Measurements from ENCODE around the gene CDHR3. TPM values are rescaled to one million over a fixed set of nuclear protein-coding genes. Genes with fewer than 3 reads are reported as not detected.

Gene CDHR3
- total and polyA plus RNA-seq, 2 of the 8 experiments (the other 6 are each of a cell fraction or from before 2014, with no cell fraction given): 6.4 to 6.8 TPM

- Histone ChIP-seq H3K23ac (ENCODE audit: insufficient read length) (no peak overlapping the region), H3K9ac (replicated peaks in 1 of 4; ENCODE audit: extremely low read depth in 1 of 4, low read depth in 3 of 4, low read length in 3 of 4) (no peak overlapping the region; a peak in 1 of 7 replicates), H3K36me3 (ENCODE audit: control insufficient read depth in 2 of 4, insufficient read depth in 4 of 4, low read length in 3 of 4) (no peaks in the 10 kb centered on the region), H3K56ac (replicated peaks; ENCODE audit: insufficient read length, low read depth, low read length) (no peak overlapping the region), H2BK12ac (ENCODE audit: low read depth, low read length) (no peak overlapping the region), H3K27me3 (replicated peaks in 1 of 4; ENCODE audit: control insufficient read depth in 3 of 4, extremely low read depth in 1 of 4, insufficient read depth in 3 of 4, low read length in 3 of 4) (no peaks in the 10 kb centered on the region), H3K79me2 (ENCODE audit: control insufficient read depth in 1 of 2, insufficient read depth in 2 of 2, low read length in 2 of 2) (no peaks in the 10 kb centered on the region), H3K9me3 (ENCODE audit: insufficient read depth in 2 of 2, low read depth in 1 of 2, low read length in 1 of 2) (peaks cover 4 to 5% of the 10 kb centered on the region in 2 experiments; a peak in 2 of 4 replicates), H2BK20ac (ENCODE audit: low read length) (no peak overlapping the region), H3K4me2 (ENCODE audit: insufficient read depth in 1 of 2, low read depth in 2 of 2, low read length in 2 of 2) (no peak overlapping the region), H2AK5ac (ENCODE audit: low read depth, low read length) (no peak overlapping the region), H3K4ac (replicated peaks; ENCODE audit: insufficient read length, low read depth, low read length) (no peak overlapping the region), H4K8ac (ENCODE audit: extremely low read depth, insufficient read depth, low read length) (peak overlapping the region; percentile 41), H3K4me1 (replicated peaks in 1 of 4; ENCODE audit: control insufficient read depth in 3 of 4, insufficient read depth in 4 of 4, low read length in 3 of 4) (peaks cover 0 to 5% (median 2%) of the 10 kb centered on the region in 4 experiments; a peak in 3 of 7 replicates), H3K27ac (ENCODE audit: low read depth, low read length) (no peak overlapping the region), H2BK120ac (replicated peaks; ENCODE audit: low read depth, low read length) (no peak overlapping the region), H2BK15ac (ENCODE audit: low read length) (no peak overlapping the region), H4K91ac (replicated peaks; ENCODE audit: insufficient read length, low read length) (no peak overlapping the region), H3K18ac (ENCODE audit: extremely low read depth, low read length) (no peak overlapping the region), H2BK5ac (ENCODE audit: low read depth, low read length) (no peak overlapping the region), H4K20me1 (replicated peaks in 1 of 2; ENCODE audit: control insufficient read depth in 1 of 2, insufficient read depth in 2 of 2, low read length in 2 of 2) (no peaks in the 10 kb centered on the region), H3K79me1 (ENCODE audit: low read depth, low read length) (no peaks in the 10 kb centered on the region), H2AFZ (ENCODE audit: low read length) (no peak overlapping the region), H3K4me3 (ENCODE audit: extremely low read depth in 1 of 4, insufficient read depth in 2 of 4, low read depth in 3 of 4, low read length in 4 of 4) (no peak overlapping the region), H3K23me2 (ENCODE audit: low read depth, low read length) (no peaks in the 10 kb centered on the region), H4K5ac (ENCODE audit: insufficient read length, low read depth, low read length) (no peak overlapping the region), H3K14ac (ENCODE audit: insufficient read length) (no peak overlapping the region)
- no peak for FAIRE-seq
- ChIA-PET POLR2A (ENCODE audit: partially characterized antibody) (interaction anchor here (0.6 kb wide), 2 partner anchors 753 to 949 kb away, joined by 3 read pairs; no protein-coding TSS in a partner anchor), CTCF (ENCODE audit: partially characterized antibody) (interaction anchor here (0.6 to 13.0 kb wide), 24 partner anchors 14 to 1133 kb away, joined by 3 to 154 read pairs (median 4); no protein-coding TSS in a partner anchor)
- 84% methylated on average over 19 of the region's 19 CpGs; no CpG with 5 or more reads in 1 of the 2 experiments for WGBS, 2 experiments (ENCODE audit: extremely low coverage in 1 of 2, insufficient coverage in 1 of 2, insufficient read length in 1 of 2, insufficient replicate concordance in 2 of 2, low coverage in 1 of 2, low lambda C conversion rate in 2 of 2, missing lambda C conversion rate in 1 of 2)
- no peak for DNase-seq (ENCODE audit: low read depth in 1 of 2, low spot score in 2 of 2)
- no peak for TF ChIP-seq RFX5 (IDR thresholded peaks at IDR 0.05; ENCODE audit: borderline replicate concordance, low read depth, low read length)
- no peak for TF ChIP-seq RXRA (IDR thresholded peaks at IDR 0.05; ENCODE audit: insufficient read depth, low read depth, low read length)
- TF ChIP-seq MAX (IDR thresholded peaks at IDR 0.05): no peak
- TF ChIP-seq TAF1 (IDR thresholded peaks at IDR 0.05; ENCODE audit: low read depth, low read length): no peak
- TF ChIP-seq EZH2 (IDR thresholded peaks at IDR 0.05; ENCODE audit: low read depth, low read length, severe bottlenecking): no peak
- TF ChIP-seq FOSL1 (IDR thresholded peaks at IDR 0.05; ENCODE audit: insufficient read depth, low read depth, low read length): no peak
- TF ChIP-seq POLR2AphosphoS5 (IDR thresholded peaks at IDR 0.05; ENCODE audit: low read depth, low read length): no peak
- TF ChIP-seq HDAC2 (IDR thresholded peaks at IDR 0.05; ENCODE audit: borderline replicate concordance in 1 of 2, low read depth in 2 of 2, low read length in 2 of 2): no peak
- TF ChIP-seq NANOG (IDR thresholded peaks at IDR 0.05; ENCODE audit: insufficient read depth, low read depth, low read length, poor library complexity, severe bottlenecking): no peak
- TF ChIP-seq HDAC6 (IDR thresholded peaks at IDR 0.05; ENCODE audit: low read depth, low read length): no peak
- no peak for TF ChIP-seq CHD2 (IDR thresholded peaks at IDR 0.05; ENCODE audit: low read length)
Measured at GRCh38 chr7:106057962-106058927, 95.2 kb downstream of the CDHR3 start.
